Smooth muscle cell (in vitro differentiated cells): ENCODE results near the gene GNG2. TPM values are rescaled to one million over a fixed set of nuclear protein-coding genes. Genes with fewer than 3 reads are reported as not detected.

Source experiments
- DNase-seq: peaks from one replicate; lab custom pipeline; 2025; ENCODE audit not compliant: unreplicated experiment; lab: John Stamatoyannopoulos, UW
- H2AFZ ChIP-seq: fragments of 200-600 bp; sonication (generic); 2 replicates; pipeline ENCODE4 v1.6.0; 2016; ENCODE audit warnings: antibody characterized with exemption, low read depth, mild to moderate bottlenecking
- H3F3A ChIP-seq: fragments of 200-600 bp; sonication (generic); 2 replicates; pipeline ENCODE4 v1.6.0; 2017; ENCODE audit warnings: antibody characterized with exemption, low read depth
- H3K27ac ChIP-seq: fragments of 200-600 bp; sonication (generic); 2 replicates; pipeline ENCODE4 v1.5.1; 2016; ENCODE audit warnings: low read depth, mild to moderate bottlenecking
- H3K27me3 ChIP-seq: fragments of 200-600 bp; sonication (generic); 2 replicates; pipeline ENCODE4 v1.6.1; 2016; ENCODE audit warnings: low read depth, mild to moderate bottlenecking
- H3K36me3 ChIP-seq: fragments of 200-600 bp; sonication (generic); 2 replicates; pipeline ENCODE4 v1.5.1; 2016; ENCODE audit warnings: low read depth
- H3K4me1 ChIP-seq: fragments of 200-600 bp; sonication (generic); 2 replicates; pipeline ENCODE4 v1.5.1; 2016; ENCODE audit warnings: low read depth
- H3K4me2 ChIP-seq: fragments of 200-600 bp; sonication (generic); 2 replicates; pipeline ENCODE4 v1.6.0; 2016; ENCODE audit warnings: mild to moderate bottlenecking
- H3K4me3 ChIP-seq: fragments of 200-600 bp; sonication (generic); 2 replicates; pipeline ENCODE4 v1.5.1; 2016; ENCODE audit warnings: mild to moderate bottlenecking
- H3K79me2 ChIP-seq: fragments of 200-600 bp; sonication (generic); 2 replicates; pipeline ENCODE4 v1.6.0; 2016; ENCODE audit warnings: low read depth, mild to moderate bottlenecking
- H3K9ac ChIP-seq: fragments of 200-600 bp; sonication (generic); 2 replicates; pipeline ENCODE4 v1.6.0; 2016; ENCODE audit warnings: low read depth
- H3K9me3 ChIP-seq: fragments of 200-600 bp; sonication (generic); replicated peaks from 2 replicates; pipeline ENCODE4 v1.5.1; 2016; ENCODE audit warnings: low read depth
- H4K20me1 ChIP-seq: fragments of 200-600 bp; sonication (generic); 2 replicates; pipeline ENCODE4 v1.6.0; 2016; ENCODE audit warnings: low read depth
- CTCF ChIP-seq: fragments of 200-600 bp; sonication (generic); IDR thresholded peaks from 2 replicates; pipeline ENCODE4 v1.5.1; 2017; ENCODE audit warnings: borderline replicate concordance, mild to moderate bottlenecking, antibody characterized with exemption; ENCODE audit not compliant: insufficient read depth, poor library complexity, severe bottlenecking
- WGBS: methylation state at CpG from one replicate; pipeline ENCODE4 v1.1.7; 2016; ENCODE audit warnings: low lambda C conversion rate; 5-methylcytosine and 5-hydroxymethylcytosine counted together
- polyA plus RNA-seq: library from polyadenylated mRNA; unstranded; fragments of >200 nt; fragmentation: Nextera tagmentation; extraction: Ambion mirVana; gene quantifications from 2 replicates; pipeline ENCODE4 v1.2.1, GENCODE V29; 2016
- total RNA-seq: library from RNA; depleted of rRNA; stranded (reverse); fragments of >200 nt; gene quantifications from 2 replicates; pipeline ENCODE4 v1.2.3, GENCODE V29; 2014

Gene GNG2
- total and polyA plus RNA-seq, 2 experiments from 2014 or later = 83.6 to 128 TPM

- Histone ChIP-seq H3K9me3 (no peaks in the 10 kb centered on the region), H4K20me1 (peaks cover 17% of the 10 kb centered on the region), H3K27me3 (no peaks in the 10 kb centered on the region), H3K4me1 (no peaks in the 10 kb centered on the region), H3K79me2 (peaks cover 36% of the 10 kb centered on the region), H3K27ac (peak overlapping the region; percentile 76), H3K36me3 (peaks cover 24% of the 10 kb centered on the region), H2AFZ (no peak overlapping the region), H3K4me2 (no peak overlapping the region), H3K4me3 (no peak overlapping the region), H3F3A (peaks cover 14% of the 10 kb centered on the region), H3K9ac (no peak overlapping the region)
- TF ChIP-seq CTCF = no peak
- 49% methylated on average over 3 of the region's 3 CpGs for WGBS
- no peak for DNase-seq
Observed at GRCh38 chr14:52000019-52000582, 139.7 kb downstream of the GNG2 start.

- H2AFZ ChIP-seq = no peak overlapping the region
- DNase-seq = no peak
- peaks cover 14% of the 10 kb centered on the region for H4K20me1 ChIP-seq
- H3K9me3 ChIP-seq = no peaks in the 10 kb centered on the region
- H3K36me3 ChIP-seq = peaks cover 28% of the 10 kb centered on the region
- no peaks in the 10 kb centered on the region for H3K4me1 ChIP-seq
- no peak overlapping the region for H3K9ac ChIP-seq
- H3F3A ChIP-seq = peaks cover 14% of the 10 kb centered on the region
- no peak overlapping the region for H3K4me3 ChIP-seq
- WGBS = 90% methylated on average over 3 of the region's 3 CpGs
- no peak for TF ChIP-seq CTCF
- peaks cover 36% of the 10 kb centered on the region for H3K79me2 ChIP-seq
- no peaks in the 10 kb centered on the region for H3K27me3 ChIP-seq
- H3K27ac ChIP-seq = peak overlapping the region; percentile 76
- no peak overlapping the region for H3K4me2 ChIP-seq
Observed at GRCh38 chr14:52000696-52001095, 140.3 kb downstream of the GNG2 start.

GRCh38 chr14:52002542-52002941 lies 142.1 kb downstream of the GNG2 start:
- Histone ChIP-seq H4K20me1 (no peaks in the 10 kb centered on the region), H3K27ac (peak overlapping the region; percentile 16), H3K79me2 (peaks cover 32% of the 10 kb centered on the region), H2AFZ (no peak overlapping the region), H3K4me3 (no peak overlapping the region), H3K36me3 (peaks cover 44% of the 10 kb centered on the region), H3K4me1 (no peaks in the 10 kb centered on the region), H3K9me3 (no peaks in the 10 kb centered on the region), H3K9ac (no peak overlapping the region), H3K27me3 (no peaks in the 10 kb centered on the region), H3F3A (peaks cover 22% of the 10 kb centered on the region), H3K4me2 (no peak overlapping the region)
- DNase-seq = no peak
- TF ChIP-seq CTCF = no peak
- 87% methylated on average over 4 of the region's 4 CpGs for WGBS

- no peaks in the 10 kb centered on the region for H3K9me3 ChIP-seq
- no peaks in the 10 kb centered on the region for H3K4me1 ChIP-seq
- H3K79me2 ChIP-seq = peaks cover 24% of the 10 kb centered on the region
- H3F3A ChIP-seq = peaks cover 22% of the 10 kb centered on the region
- no peaks in the 10 kb centered on the region for H4K20me1 ChIP-seq
- no peak for DNase-seq
- H3K27ac ChIP-seq = peak overlapping the region; percentile 33
- no peak overlapping the region for H2AFZ ChIP-seq
- 65% methylated on average over 3 of the region's 3 CpGs for WGBS
- no peaks in the 10 kb centered on the region for H3K27me3 ChIP-seq
- no peak overlapping the region for H3K9ac ChIP-seq
- no peak for TF ChIP-seq CTCF
- no peak overlapping the region for H3K4me3 ChIP-seq
- no peak overlapping the region for H3K4me2 ChIP-seq
- peaks cover 41% of the 10 kb centered on the region for H3K36me3 ChIP-seq
Observed at GRCh38 chr14:52003324-52003723, 142.9 kb downstream of the GNG2 start.
